Stimulated activated CD8-positive, alpha-beta memory T cell treated with anti-CD3 and anti-CD28 coated beads, Interleukin-15, amount 100 ng/mL, for 48 hours (primary cell): ENCODE results near the gene IL10RB.

Experiments
- DNase-seq, 2 donors: peaks; one replicate each; pipeline ENCODE4 v3.0.0-alpha.2; 2020; ENCODE audit warnings: low read depth in 2 of 2

The IL10RB gene

DNA sequence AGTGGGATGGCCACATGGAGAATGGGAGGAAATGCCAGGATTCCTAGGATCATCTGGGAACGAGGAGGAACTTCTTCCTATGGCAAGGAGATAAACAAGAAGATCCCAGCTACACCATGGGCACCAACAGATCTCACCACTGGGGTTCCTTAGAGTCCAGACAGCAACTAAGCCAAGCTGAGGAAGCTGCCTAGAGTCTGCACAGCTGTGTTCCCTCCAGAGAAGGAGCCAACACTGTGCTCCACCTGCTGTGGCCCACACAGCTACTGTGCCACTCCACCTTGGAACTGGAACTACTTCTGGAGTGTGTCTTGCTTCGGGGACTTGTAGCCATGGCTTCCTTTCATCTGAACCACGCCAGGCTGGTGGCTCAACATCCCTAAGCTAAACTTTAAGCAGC, 64.6 kb downstream of the IL10RB start:
- no peak for DNase-seq

- no peak for DNase-seq
Measured at GRCh38 chr21:33332143-33332542, 66.0 kb downstream of the IL10RB start.

GRCh38 chr21:33334191-33334590, 68.0 kb downstream of the IL10RB start:
- no peak for DNase-seq

DNA sequence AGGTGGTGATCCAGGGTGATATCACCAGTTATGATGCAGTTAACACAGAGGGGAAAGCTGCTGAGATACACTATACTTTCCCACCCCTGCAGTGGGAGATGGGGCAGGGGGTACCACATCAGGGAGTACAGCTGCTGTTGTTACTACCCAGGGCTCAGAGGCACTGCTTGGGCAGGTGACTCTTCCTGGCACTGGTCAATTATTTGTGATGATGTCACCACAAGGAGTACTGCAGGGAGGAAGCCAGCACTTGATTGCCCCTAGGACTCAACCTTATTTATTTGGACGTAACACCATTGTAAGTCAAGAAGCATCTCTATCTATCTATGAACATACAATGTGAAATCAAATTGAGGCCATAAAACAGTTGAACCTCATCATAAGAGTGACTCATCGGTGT, 68.7 kb downstream of the IL10RB start:
- no peak for DNase-seq

DNA sequence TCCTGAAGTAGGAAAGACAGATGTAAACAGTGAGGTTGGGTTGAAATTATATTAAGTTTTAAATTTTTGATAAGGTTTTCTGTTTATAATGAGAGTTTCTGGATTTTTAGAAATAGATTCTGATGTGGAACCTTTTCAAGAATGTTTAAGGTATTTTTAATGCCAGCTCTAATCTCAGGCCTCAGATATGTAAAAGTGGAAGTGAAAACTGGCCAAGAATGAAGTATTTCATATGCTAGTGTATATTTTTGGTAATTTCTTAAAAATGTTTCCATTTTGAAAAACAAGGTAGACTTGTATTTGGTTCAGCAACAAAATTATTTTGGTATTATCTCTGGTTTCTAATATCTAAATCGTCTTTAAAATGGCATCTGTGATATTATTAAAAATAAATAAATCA, 73.0 kb downstream of the IL10RB start:
- DNase-seq, result no peak

- DNase-seq, result no peak
Measured at GRCh38 chr21:33339918-33340317, 73.8 kb downstream of the IL10RB start.

DNA sequence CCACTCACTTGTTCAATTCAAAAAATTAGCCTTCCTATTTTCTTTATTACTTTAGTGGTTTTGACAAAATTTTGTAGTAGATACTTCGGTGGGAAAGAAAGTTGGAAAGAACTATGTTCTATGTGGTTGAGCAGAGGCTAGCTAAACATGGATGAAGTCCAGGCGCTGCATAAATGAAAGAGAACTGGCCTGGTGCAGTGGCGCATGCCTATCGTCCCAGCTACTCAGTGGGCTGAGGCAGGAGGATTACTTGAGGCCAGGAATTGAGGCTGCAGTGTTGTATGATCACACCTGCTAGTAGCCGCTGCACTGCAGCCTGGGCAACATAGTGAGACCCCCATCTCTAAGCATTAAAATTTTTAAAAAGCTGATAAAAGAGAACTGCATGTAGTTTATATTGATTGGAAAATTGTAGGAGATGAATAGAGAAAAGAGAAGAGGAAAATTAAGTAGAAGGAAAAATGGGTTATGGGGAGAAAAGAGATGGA, 79.6 kb downstream of the IL10RB start:
- no peak for DNase-seq
